IPS-20b (cell line): Measurements from ENCODE around the gene MAPK8.

Experiments used
- H3K27ac ChIP-seq: one replicate; pipeline ENCODE4 v1.5.1; 2013; ENCODE audit warnings: low read length
- H3K27me3 ChIP-seq: 2 replicates; pipeline ENCODE4 v1.6.1; 2013; ENCODE audit warnings: mild to moderate bottlenecking, low read length, inconsistent platforms; ENCODE audit not compliant: insufficient read depth
- H3K36me3 ChIP-seq: 2 replicates; pipeline ENCODE4 v1.6.1; 2013; ENCODE audit warnings: low read depth, mild to moderate bottlenecking, inconsistent platforms, low read length, moderate library complexity; ENCODE audit not compliant: insufficient read depth
- H3K4me1 ChIP-seq: 2 replicates; pipeline ENCODE4 v1.6.1; 2013; ENCODE audit warnings: mild to moderate bottlenecking, control low read depth, inconsistent platforms, low read length, moderate library complexity; ENCODE audit not compliant: insufficient read depth
- H3K4me3 ChIP-seq: 2 replicates; pipeline ENCODE4 v1.5.1; 2013; ENCODE audit warnings: mild to moderate bottlenecking, low read length, inconsistent platforms
- H3K9ac ChIP-seq: 2 replicates; pipeline ENCODE4 v1.6.1; 2013; ENCODE audit warnings: low read depth, mild to moderate bottlenecking, inconsistent platforms, low read length, moderate library complexity
- H3K9me3 ChIP-seq: 2 replicates; pipeline ENCODE4 v1.6.1; 2013; ENCODE audit warnings: mild to moderate bottlenecking, low read depth, low read length, inconsistent platforms; ENCODE audit not compliant: insufficient read depth

MAPK8 gene

DNA sequence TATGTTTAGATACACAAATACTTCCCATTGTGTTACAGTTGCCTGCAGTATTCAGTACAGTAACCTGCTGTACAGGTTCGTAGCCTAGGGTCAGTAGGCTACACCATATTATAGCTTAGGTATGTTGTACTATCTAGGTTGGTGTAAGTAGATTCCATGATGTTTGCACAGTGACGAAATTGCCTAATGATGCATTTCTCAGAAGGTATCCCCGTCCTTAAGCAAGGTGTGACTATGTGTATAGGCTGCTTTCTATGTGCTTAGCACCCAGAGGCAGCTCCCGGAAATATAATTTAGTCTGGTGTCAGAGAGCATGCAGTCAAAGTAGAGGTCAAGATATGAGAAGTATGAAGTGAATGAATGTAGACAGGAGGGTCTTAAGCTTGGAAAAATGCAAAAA is 9.8 kb downstream of the MAPK8 start:
- peaks cover 10% of the 10 kb centered on the region; the same call in 1 of the 2 replicates for H3K4me1 ChIP-seq
- no peaks in the 10 kb centered on the region for H3K27me3 ChIP-seq
- no peaks in the 10 kb centered on the region for H3K9me3 ChIP-seq
- no peak overlapping the region for H3K4me3 ChIP-seq
- H3K9ac ChIP-seq = no peak overlapping the region
- no peak overlapping the region for H3K27ac ChIP-seq
- no peaks in the 10 kb centered on the region for H3K36me3 ChIP-seq

- peaks cover 10% of the 10 kb centered on the region; the same call in 1 of the 2 replicates for H3K4me1 ChIP-seq
- H3K9ac ChIP-seq = no peak overlapping the region
- no peaks in the 10 kb centered on the region for H3K9me3 ChIP-seq
- no peak overlapping the region for H3K4me3 ChIP-seq
- no peaks in the 10 kb centered on the region for H3K27me3 ChIP-seq
- no peak overlapping the region for H3K27ac ChIP-seq
- H3K36me3 ChIP-seq = no peaks in the 10 kb centered on the region
Measured at GRCh38 chr10:48317321-48317990, 11.0 kb downstream of the MAPK8 start.

DNA sequence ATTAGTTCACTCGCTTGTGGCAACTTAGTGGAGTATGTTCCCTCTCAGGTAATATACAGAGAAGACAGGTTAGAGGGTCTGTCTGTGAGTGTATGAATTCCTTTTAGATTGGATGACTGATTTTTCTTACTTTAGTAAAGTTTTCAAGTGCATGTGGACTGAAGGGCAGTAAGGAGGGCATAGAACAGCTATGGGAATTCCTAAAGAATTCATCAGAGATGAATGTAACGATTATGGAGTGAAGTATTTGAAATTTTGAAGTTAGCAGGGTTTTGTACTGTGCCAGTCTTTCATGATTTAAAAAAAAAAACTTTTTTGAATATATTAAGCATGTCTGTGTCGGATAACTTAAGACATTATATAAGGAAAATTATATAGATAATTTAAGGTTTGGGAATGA is 15.5 kb downstream of the MAPK8 start:
- Histone ChIP-seq H3K27ac (no peak overlapping the region), H3K9me3 (no peaks in the 10 kb centered on the region), H3K4me1 (peaks cover 9% of the 10 kb centered on the region)

DNA sequence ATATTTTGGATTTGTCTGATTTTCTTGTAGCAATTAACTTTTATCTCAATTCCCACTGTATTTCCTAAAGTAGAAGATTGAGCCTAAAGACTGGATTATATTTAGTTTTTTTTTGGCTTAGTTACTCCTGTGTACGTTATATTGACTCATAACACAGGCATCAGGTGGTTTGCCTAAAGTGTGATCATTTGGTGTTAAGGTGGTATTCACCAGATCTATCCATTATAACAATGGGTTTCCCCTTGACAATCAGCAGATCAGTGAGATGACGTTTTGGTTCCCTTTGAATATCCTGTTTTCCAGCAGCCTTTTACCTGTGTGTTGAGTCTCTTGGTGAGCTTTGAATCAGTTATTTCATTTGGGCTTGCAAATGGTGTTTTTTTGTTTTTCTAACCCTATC is 18.1 kb downstream of the MAPK8 start:
- Histone ChIP-seq H3K27ac (no peak overlapping the region), H3K4me1 (no peaks in the 10 kb centered on the region; the same call in none of the 2 replicates), H3K27me3 (no peaks in the 10 kb centered on the region), H3K36me3 (no peaks in the 10 kb centered on the region), H3K9ac (no peak overlapping the region), H3K9me3 (no peaks in the 10 kb centered on the region), H3K4me3 (no peak overlapping the region)

More for the DNA sequence above, 15.5 kb downstream of the MAPK8 start:
- Histone ChIP-seq H3K27me3 (no peaks in the 10 kb centered on the region), H3K4me3 (no peak overlapping the region), H3K36me3 (no peaks in the 10 kb centered on the region), H3K9ac (no peak overlapping the region)

GRCh38 chr10:48330269-48330668 is 23.8 kb downstream of the MAPK8 start:
- Histone ChIP-seq H3K4me3 (no peak overlapping the region), H3K9ac (no peak overlapping the region), H3K27me3 (no peaks in the 10 kb centered on the region), H3K4me1 (no peaks in the 10 kb centered on the region), H3K9me3 (peaks cover 23% of the 10 kb centered on the region), H3K36me3 (peaks cover 29% of the 10 kb centered on the region), H3K27ac (no peak overlapping the region)

DNA sequence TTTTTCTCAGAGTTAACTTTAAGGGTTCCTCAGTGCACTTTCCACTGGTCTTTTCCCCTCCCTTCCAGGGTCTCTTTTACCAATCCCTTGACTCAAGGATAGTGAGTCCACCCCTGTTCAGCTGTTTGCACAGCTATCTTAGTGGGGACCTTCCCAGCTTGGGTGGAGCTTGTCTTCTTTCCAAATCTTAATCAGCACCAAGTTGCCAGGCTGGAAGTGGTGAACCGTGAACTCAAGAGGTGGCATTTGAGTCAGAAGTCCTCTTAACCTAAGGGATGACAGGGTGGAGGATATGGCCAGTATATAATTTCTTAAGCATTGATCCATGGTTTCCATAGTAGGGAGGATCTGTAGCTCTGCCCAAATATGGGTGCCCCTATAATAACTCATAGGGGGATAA is 25.0 kb downstream of the MAPK8 start:
- Histone ChIP-seq H3K4me1 (no peaks in the 10 kb centered on the region), H3K27ac (no peak overlapping the region), H3K4me3 (no peak overlapping the region), H3K36me3 (peaks cover 29% of the 10 kb centered on the region), H3K9ac (no peak overlapping the region), H3K27me3 (no peaks in the 10 kb centered on the region), H3K9me3 (peaks cover 23% of the 10 kb centered on the region)

GRCh38 chr10:48332166-48332870 is 25.8 kb downstream of the MAPK8 start:
- no peak overlapping the region for H3K9ac ChIP-seq
- H3K9me3 ChIP-seq = peaks cover 23% of the 10 kb centered on the region
- H3K27me3 ChIP-seq = no peaks in the 10 kb centered on the region
- H3K27ac ChIP-seq = no peak overlapping the region
- H3K4me3 ChIP-seq = no peak overlapping the region
- H3K36me3 ChIP-seq = peaks cover 29% of the 10 kb centered on the region
- H3K4me1 ChIP-seq = no peaks in the 10 kb centered on the region

DNA sequence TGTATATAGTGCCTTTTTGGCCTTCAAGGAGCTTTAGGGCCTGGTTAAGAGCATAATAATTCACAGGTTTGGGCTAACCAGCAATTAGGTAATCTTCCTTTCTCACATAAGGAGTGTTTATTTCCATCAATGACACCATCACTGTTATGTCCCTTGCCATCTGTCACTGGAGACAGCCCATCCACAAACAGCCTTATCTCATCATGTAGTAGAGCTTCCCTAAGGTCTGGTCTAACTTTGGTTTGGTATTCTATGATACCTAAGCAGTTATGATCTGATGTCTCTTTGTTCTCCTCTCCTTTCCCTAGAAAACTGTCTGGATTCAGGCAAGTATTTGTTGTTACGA is 26.4 kb downstream of the MAPK8 start:
- Histone ChIP-seq H3K9ac (no peak overlapping the region), H3K36me3 (peaks cover 29% of the 10 kb centered on the region), H3K27me3 (no peaks in the 10 kb centered on the region), H3K4me1 (no peaks in the 10 kb centered on the region), H3K4me3 (no peak overlapping the region), H3K27ac (no peak overlapping the region), H3K9me3 (peaks cover 23% of the 10 kb centered on the region)

- Histone ChIP-seq H3K27ac (no peak overlapping the region), H3K27me3 (no peaks in the 10 kb centered on the region), H3K4me1 (no peaks in the 10 kb centered on the region), H3K9me3 (peaks cover 23% of the 10 kb centered on the region), H3K36me3 (peaks cover 29% of the 10 kb centered on the region), H3K9ac (no peak overlapping the region), H3K4me3 (no peak overlapping the region)
Measured at GRCh38 chr10:48333856-48334255, 27.4 kb downstream of the MAPK8 start.

DNA sequence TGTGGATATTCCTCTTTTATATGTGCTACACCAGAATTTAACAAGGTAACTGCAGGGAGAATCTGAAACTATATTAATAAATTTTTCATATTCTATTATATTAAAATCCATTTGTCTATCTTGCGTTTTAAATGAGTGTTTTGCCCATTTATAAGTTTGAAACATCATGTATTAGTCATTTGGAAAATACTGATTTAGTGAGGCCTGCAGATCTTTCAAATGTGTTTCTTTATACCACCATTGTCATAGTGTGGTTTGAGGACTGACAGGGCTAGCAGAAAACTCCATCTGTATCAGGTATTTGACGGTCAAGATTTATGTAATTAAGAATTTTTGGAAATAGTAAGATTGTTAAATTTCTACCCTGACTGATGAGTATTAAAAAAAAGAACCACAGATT is 29.3 kb downstream of the MAPK8 start:
- Histone ChIP-seq H3K27me3 (no peaks in the 10 kb centered on the region), H3K36me3 (peaks cover 21% of the 10 kb centered on the region), H3K9me3 (peaks cover 20% of the 10 kb centered on the region), H3K4me1 (no peaks in the 10 kb centered on the region), H3K9ac (no peak overlapping the region), H3K4me3 (no peak overlapping the region), H3K27ac (no peak overlapping the region)

- Histone ChIP-seq H3K27ac (no peak overlapping the region), H3K9ac (no peak overlapping the region), H3K4me1 (peaks cover 3% of the 10 kb centered on the region; the same call in 1 of the 2 replicates), H3K36me3 (peaks cover 8% of the 10 kb centered on the region; the same call in 1 of the 2 replicates), H3K9me3 (peaks cover 7% of the 10 kb centered on the region), H3K4me3 (no peak overlapping the region), H3K27me3 (no peaks in the 10 kb centered on the region)
Measured at GRCh38 chr10:48336978-48337599, 30.6 kb downstream of the MAPK8 start.

GRCh38 chr10:48340734-48341133 is 34.3 kb downstream of the MAPK8 start:
- no peaks in the 10 kb centered on the region for H3K36me3 ChIP-seq
- H3K9me3 ChIP-seq = no peaks in the 10 kb centered on the region
- peaks cover 15% of the 10 kb centered on the region for H3K4me1 ChIP-seq
- no peak overlapping the region for H3K4me3 ChIP-seq
- no peak overlapping the region for H3K9ac ChIP-seq
- H3K27ac ChIP-seq = no peak overlapping the region
- H3K27me3 ChIP-seq = no peaks in the 10 kb centered on the region
